ENCODE results near the gene IRF9.
"Not testable (repeated sequence)": the region's sequence is repeated elsewhere in the genome, so short reads cannot be mapped to it uniquely, and the experiment has no call there.

The IRF9 gene

GRCh38 chr14:24194186-24194872 is 33.3 kb downstream of the IRF9 start:
- no peak for DNase-seq (ENCODE audit: low read depth in 3 of 3)

- DNase-seq (ENCODE audit: low read depth in 3 of 3): no peak
These were observed 33.8 kb downstream of the IRF9 start for GRCh38 chr14:24194873-24195185.

- peak; percentile 70 to 85 (median 76) for DNase-seq (ENCODE audit: low read depth in 3 of 3)
These were observed 34.4 kb downstream of the IRF9 start, which contains the start of gene TM9SF1 for GRCh38 chr14:24195186-24196070. TSS of gene TM9SF1 (minus strand) at chr14:24195441. CDS start at chr14:24195019, 422 bp downstream.

- no peak for DNase-seq (ENCODE audit: low read depth in 3 of 3)
These were observed 35.3 kb downstream of the IRF9 start for GRCh38 chr14:24196071-24197055.

DNA sequence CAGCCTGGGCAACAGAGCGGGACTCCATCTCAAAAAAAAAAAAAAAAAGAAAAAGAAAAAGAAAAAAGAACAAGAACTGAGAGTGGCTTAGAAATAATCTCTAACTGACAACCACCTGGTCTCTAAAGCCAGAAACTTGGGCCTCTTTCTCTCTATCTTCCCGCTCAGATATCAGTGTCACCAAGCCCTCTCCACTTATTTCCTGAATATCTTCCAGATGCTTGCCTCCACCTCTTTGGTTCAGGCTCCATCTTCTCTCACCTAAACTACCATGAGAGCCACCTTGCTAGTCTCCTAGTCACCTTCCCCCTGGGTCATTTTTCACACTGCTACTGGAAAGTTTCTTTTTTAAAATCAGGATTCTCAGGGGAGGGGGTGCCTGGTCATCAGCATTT is 36.0 kb downstream of the IRF9 start:
- no peak for DNase-seq (ENCODE audit: low read depth in 3 of 3)

DNA sequence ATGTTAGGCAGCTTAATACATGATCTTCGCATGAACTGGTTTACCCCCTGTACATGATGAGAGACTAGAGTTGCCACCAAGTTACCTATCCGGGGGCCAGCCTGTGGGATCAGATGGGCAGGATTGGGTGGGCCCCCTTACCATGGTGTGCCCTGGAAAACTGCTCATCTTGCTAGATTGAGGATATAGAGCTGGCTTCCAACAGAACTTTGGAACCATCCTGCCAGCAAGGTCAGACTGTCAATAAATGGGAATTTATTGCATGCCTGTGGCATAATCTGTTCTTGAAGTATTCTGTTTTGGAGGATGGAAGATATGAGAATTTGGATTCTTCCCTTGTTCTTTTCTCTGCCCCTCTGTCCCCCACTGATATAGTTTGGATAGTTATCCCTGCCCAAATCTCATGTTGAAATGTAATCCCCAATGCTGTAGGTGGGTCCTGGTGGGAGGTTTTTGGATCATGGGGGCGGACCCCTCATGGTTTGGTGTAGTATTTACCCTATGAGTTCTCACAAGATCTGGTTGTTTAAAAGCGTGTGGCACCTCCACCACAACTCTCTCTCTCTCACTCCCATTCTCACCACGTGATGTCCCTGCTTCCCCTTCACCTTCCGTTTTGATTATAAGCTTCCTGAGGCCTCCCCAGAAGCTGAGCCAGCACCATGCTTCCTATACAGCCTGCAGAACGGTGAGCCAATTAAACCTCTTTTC is 37.9 kb downstream of the IRF9 start:
- no peak for DNase-seq (ENCODE audit: low read depth in 3 of 3)

DNA sequence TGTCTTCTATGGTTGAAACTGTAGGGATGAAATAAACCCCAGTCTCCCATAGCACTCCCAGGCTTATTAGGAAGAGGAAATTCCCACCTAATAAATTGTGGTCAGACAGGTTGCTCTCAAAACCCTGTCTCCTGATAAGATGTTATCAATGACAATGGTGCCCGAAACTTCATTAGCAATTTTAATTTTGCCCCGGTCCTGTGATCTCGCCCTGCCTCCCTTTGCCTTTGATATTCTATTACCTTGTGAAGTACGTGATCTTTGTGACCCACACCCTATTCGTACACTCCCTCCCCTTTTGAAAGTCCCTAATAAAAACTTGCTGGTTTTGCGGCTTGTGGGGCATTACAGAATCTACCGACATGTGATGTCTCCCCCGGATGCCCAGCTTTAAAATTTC is 41.5 kb downstream of the IRF9 start:
- DNase-seq (ENCODE audit: low read depth in 3 of 3): not testable (repeated sequence)

- not testable (repeated sequence) for DNase-seq (ENCODE audit: low read depth in 3 of 3)
These were observed 42.3 kb downstream of the IRF9 start for GRCh38 chr14:24203249-24203886.

DNA sequence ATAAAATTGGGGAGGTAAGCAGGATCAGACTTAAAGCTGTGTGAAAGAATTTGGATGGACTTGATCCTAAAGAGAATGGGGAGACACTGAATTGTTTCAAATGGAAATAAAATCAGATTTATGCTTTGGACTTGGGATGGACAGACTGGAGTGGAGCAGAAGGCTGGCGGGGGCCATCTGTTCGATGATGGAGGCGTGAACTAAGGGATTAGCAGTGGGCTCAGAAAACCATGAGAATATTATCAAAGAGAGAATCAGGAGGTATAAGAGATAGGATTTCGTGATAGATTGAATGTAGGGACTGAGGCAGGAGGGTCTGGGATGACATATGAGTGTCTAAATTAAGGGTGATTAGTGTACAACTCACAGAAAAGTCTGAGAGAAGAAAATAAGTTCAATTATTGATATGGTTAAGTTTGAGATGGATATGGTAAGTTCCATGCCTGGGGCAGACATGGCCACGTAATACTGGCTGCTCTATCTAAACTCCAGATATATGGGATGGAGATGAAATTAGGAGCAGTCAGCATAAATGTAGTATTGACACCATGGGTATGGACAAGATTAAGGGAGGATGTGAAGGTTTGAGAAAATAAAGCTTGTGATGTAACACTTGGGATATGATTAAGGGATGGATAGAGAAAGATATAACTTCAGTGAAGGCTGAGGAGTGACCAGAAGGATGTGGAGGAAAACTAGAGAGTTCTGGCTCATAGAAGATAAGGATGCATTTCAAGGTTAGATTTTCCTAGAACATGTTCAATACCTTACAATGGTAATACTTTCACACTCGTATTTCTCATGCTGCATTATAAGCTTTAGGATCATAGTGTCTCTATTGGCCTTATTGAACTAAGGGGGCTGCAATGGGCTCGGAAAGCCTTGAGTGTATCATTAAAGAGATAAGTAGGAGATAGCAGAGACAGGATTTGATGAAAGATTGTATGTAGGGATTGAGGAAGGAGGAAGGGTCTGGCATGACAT is 43.4 kb downstream of the IRF9 start:
- no peak for DNase-seq (ENCODE audit: low read depth in 3 of 3)

DNA sequence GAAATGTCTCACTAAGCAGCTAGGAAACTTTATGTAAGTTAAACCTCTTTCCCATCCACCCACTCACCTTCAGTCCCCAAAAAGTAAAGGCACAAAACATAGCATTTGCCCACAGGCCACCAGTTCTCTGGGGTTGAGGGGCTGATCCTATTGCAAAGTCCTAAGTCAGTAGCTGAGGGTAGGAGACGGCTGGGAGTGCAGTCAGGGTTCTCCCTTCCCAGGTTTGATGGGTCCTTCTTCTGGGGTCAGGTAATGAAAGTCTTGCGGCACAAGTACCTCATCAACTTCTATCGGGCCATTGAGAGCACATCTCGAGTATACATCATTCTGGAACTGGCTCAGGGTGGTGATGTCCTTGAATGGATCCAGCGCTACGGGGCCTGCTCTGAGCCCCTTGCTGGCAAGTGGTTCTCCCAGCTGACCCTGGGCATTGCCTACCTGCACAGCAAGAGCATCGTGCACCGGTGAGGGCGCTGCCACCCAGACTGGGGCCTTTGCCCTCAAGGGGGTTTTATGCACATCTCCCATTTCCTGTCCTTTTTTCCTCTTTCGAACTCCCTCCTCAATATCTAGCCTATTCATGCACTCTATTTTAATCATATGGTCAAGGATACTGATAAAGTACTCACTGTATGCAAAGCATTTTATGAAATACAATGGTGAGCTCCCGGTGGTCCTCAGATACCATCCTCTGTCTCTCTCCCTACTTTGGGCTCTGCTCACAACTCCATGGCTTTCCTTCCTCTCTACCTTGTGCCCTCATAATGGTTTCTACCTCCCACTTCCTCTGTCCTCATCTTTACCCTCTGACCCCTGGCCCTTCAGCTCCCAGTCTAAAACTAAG is 45.4 kb downstream of the IRF9 start:
- DNase-seq (ENCODE audit: low read depth in 3 of 3): no peak

DNA sequence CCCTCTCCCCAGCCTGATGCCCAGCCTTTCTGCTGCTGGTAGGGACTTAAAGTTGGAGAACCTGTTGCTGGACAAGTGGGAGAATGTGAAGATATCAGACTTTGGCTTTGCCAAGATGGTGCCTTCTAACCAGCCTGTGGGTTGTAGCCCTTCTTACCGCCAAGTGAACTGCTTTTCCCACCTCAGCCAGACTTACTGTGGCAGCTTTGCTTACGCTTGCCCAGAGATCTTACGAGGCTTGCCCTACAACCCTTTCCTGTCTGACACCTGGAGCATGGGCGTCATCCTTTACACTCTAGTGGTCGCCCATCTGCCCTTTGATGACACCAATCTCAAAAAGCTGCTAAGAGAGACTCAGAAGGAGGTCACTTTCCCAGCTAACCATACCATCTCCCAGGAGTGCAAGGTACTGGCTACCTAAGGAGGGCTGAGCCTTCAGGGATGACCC is 46.1 kb downstream of the IRF9 start:
- no peak for DNase-seq (ENCODE audit: low read depth in 3 of 3)

- DNase-seq (ENCODE audit: low read depth in 3 of 3): no peak
These were observed 46.6 kb downstream of the IRF9 start for GRCh38 chr14:24207625-24208024.

DNA sequence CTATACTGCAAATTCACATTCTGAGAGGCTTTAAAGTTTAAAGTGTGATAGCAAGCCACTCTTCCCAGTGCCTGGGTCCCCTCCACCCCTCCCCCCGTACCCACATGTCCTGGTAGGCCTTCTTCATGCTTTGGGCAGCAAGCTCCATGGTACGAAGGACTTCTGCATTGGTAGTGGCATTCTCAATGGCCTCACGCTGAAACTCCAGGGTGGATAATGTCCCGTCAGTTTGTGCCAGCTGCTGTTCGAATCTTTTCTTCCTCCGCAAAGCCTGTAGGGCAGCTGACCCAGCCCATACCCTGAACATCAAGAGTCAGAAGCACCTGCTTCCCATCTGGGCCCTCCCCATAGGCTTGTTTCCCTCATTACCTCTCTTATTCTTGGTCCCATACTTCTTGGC is 50.2 kb downstream of the IRF9 start:
- no peak for DNase-seq (ENCODE audit: low read depth in 3 of 3)

DNA sequence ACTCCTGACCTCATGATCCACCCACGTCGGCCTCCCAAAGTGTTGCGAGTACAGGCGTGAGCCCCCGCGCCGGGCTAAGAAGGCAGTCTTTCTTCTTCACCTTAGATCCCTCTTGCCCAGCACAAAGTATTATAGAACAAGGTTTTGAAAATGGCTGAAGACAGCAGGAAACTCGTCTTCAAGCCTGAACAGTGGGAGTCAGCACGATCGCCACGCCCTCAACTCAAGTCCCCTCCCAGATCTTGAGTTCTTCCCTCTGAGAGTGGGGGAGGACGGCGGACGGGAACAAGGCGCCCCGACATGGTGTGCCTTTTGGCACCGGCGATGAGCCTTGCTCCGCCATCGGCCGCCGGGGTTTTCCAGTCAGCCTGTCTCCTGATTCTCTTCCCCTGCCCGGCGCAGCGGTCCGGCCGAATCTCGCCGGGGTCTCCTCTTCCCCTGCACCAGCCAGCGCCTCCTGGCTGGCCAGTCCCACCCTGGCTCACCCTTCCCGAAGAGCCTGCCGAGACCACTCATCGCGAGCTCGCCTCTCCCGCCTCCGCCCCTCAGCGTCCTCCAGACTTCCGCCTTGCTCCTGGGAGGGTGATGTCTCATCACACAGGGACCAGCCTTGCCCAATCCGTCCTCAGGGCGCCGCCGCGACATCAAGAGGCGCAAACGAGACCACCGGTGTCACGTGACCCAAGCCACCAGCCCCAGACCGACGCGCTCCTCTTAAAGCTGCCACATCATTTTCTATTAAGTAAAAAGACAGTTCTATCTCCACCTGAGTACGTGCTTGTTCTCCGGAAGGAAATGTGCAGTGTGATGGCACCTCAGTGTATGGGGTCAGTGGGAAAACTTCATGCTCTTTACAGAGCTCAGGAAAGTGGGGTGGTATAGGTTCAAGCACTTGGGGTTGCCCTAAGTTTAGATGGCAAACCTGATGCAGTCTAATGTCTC is 52.1 kb downstream of the IRF9 start, which contains the start of gene CHMP4A:
Gene CHMP4A (minus strand): TSS at position 565 of the 942 bp plus-strand sequence. CDS start 49 bp downstream, at position 516.
- peak; percentile 90 to 97 (median 94) for DNase-seq (ENCODE audit: low read depth in 3 of 3)

GRCh38 chr14:24213866-24214662 is 53.0 kb downstream of the IRF9 start:
- no peak for DNase-seq (ENCODE audit: low read depth in 3 of 3)

Measured in stimulated activated CD4-positive, alpha-beta T cell treated with anti-CD3 and anti-CD28 coated beads, TNF-alpha, amount 100 ng/mL, for 24 hours (primary cell).